GM12878 (cell line): ENCODE measurements around the gene TTYH1. TPM values are rescaled to one million over a fixed set of nuclear protein-coding genes. Genes with fewer than 3 reads are reported as not detected.

Experiments used
- ATAC-seq: fragments of 200-7000 bp; cut with Tn5 transposase; 3 replicates; pipeline ENCODE4 v1.9.1; 2020; ENCODE audit warnings: mild to moderate bottlenecking, moderate library complexity
- BruUV-seq: library from RNA; stranded (reverse); fragments of 400-500 nt; replicated peaks from 2 replicates; lab custom pipeline; 2021; lab: Mats Ljungman, UMichigan
- CTCF ChIA-PET: fragments of 300-600 bp; sonication (Branson Sonifier 250); formaldehyde crosslinking; extraction: SDS; loops from one replicate; lab custom pipeline; 2021; ENCODE audit warnings: inconsistent platforms; lab: Yijun Ruan, JAX
- POLR2A ChIA-PET: fragments of 350-600 bp; formaldehyde crosslinking; extraction: SDS; loops from one replicate; lab custom pipeline; 2021; ENCODE audit warnings: inconsistent platforms; lab: Charles Lee
- RAD21 ChIA-PET: fragments of 300-600 bp; sonication (Branson Sonifier 250); formaldehyde crosslinking; loops from one replicate; lab custom pipeline; 2023; ENCODE audit warnings: antibody characterized with exemption; ENCODE audit not compliant: unreplicated experiment; lab: Charles Lee
- SMC1A ChIA-PET: fragments of 300-600 bp; sonication (Branson Sonifier 250); formaldehyde crosslinking; loops from one replicate; lab custom pipeline; 2023; ENCODE audit not compliant: unreplicated experiment, uncharacterized antibody; lab: Charles Lee
- DNase-seq: peaks from one replicate; pipeline ENCODE4 v3.0.0-alpha.2; 2011; ENCODE audit warnings: low read depth, low spot score
- FAIRE-seq: peaks from 3 replicates; lab custom pipeline; 2011; peaks lifted over from hg19 to GRCh38; lab: Jason Lieb, UNC
- H2AFZ ChIP-seq: 2 replicates; pipeline ENCODE4 v1.6.0; 2011; ENCODE audit warnings: low read depth, low read length, control low read depth; ENCODE audit not compliant: control insufficient read depth
- H3K27ac ChIP-seq: 2 replicates; pipeline ENCODE4 v1.5.1; 2011; ENCODE audit warnings: control low read depth; ENCODE audit not compliant: control insufficient read depth, insufficient read depth
- H3K27me3 ChIP-seq, 2 experiments: replicated peaks in 1 of 2; 2 replicates each; pipeline versions ENCODE4 v1.6.0 to v1.6.1; 2011; ENCODE audit warnings: low read length in 1 of 2; ENCODE audit not compliant: control insufficient read depth in 2 of 2, insufficient read depth in 2 of 2
- H3K36me3 ChIP-seq, 2 experiments: 2 replicates each; pipeline ENCODE4 v1.5.1; 2011; ENCODE audit warnings: low read length in 1 of 2; ENCODE audit not compliant: control insufficient read depth in 2 of 2, insufficient read depth in 2 of 2
- H3K4me1 ChIP-seq: 2 replicates; pipeline ENCODE4 v1.6.1; 2011; ENCODE audit warnings: mild to moderate bottlenecking, low read length, moderate library complexity, mixed read lengths; ENCODE audit not compliant: control insufficient read depth, insufficient read depth
- H3K4me2 ChIP-seq: 2 replicates; pipeline ENCODE4 v1.6.0; 2011; ENCODE audit warnings: control low read depth; ENCODE audit not compliant: control insufficient read depth, insufficient read depth
- H3K4me3 ChIP-seq: fragments of 200-600 bp; sonication (generic); 2 replicates; pipeline ENCODE4 v1.5.1; 2016
- H3K79me2 ChIP-seq: 2 replicates; pipeline ENCODE4 v1.6.0; 2011; ENCODE audit warnings: low read length; ENCODE audit not compliant: control insufficient read depth, insufficient read depth
- H3K9ac ChIP-seq: 2 replicates; pipeline ENCODE4 v1.8.0; 2011; ENCODE audit warnings: low read length, control low read depth, mixed read lengths; ENCODE audit not compliant: control insufficient read depth, insufficient read depth
- H3K9me3 ChIP-seq: replicated peaks from 3 replicates; pipeline ENCODE4 v1.5.1; 2011; ENCODE audit warnings: mild to moderate bottlenecking, low read length; ENCODE audit not compliant: control insufficient read depth, insufficient read depth
- H4K20me1 ChIP-seq: 2 replicates; pipeline ENCODE4 v1.6.0; 2011; ENCODE audit not compliant: control insufficient read depth, insufficient read depth
- EZH2 ChIP-seq: IDR thresholded peaks from 2 replicates; pipeline ENCODE4 v1.6.1; 2012; ENCODE audit warnings: low read depth, mild to moderate bottlenecking, control low read depth, inconsistent platforms, low read length, borderline replicate concordance; ENCODE audit not compliant: control insufficient read depth
- FOS ChIP-seq: IDR thresholded peaks from 3 replicates; pipeline ENCODE4 v1.6.1; 2011; ENCODE audit warnings: borderline replicate concordance; ENCODE audit not compliant: insufficient read length; ENCODE audit errors: extremely low read depth
- GATAD2B ChIP-seq: fragments of 450-650 bp; conservative IDR thresholded peaks from 2 replicates; pipeline ENCODE4 v1.6.1; 2017; ENCODE audit warnings: low read depth, mild to moderate bottlenecking, moderate library complexity
- IRF3 ChIP-seq: fragments of 450-650 bp; IDR thresholded peaks from 2 replicates; pipeline ENCODE4 v1.6.1; 2014; ENCODE audit warnings: mild to moderate bottlenecking
- MEF2A ChIP-seq: IDR thresholded peaks from 2 replicates; pipeline ENCODE4 v1.6.1; 2011; ENCODE audit warnings: low read depth, mild to moderate bottlenecking, low read length, moderate library complexity; ENCODE audit not compliant: insufficient read depth
- MYC ChIP-seq: IDR thresholded peaks from 2 replicates; pipeline ENCODE4 v1.6.1; 2011; ENCODE audit warnings: mild to moderate bottlenecking, low read length, moderate library complexity, inconsistent platforms; ENCODE audit not compliant: insufficient read depth, insufficient replicate concordance, insufficient read length, severe bottlenecking
- PBX3 ChIP-seq: IDR thresholded peaks from 2 replicates; pipeline ENCODE4 v1.6.1; 2011; ENCODE audit warnings: mild to moderate bottlenecking, low read depth, low read length, moderate library complexity; ENCODE audit not compliant: insufficient replicate concordance
- POLR2AphosphoS5 ChIP-seq: IDR thresholded peaks from 2 replicates; pipeline ENCODE4 v1.6.1; 2011; ENCODE audit warnings: mild to moderate bottlenecking, low read length, inconsistent platforms
- SIX5 ChIP-seq: IDR thresholded peaks from 2 replicates; pipeline ENCODE4 v1.6.1; 2011; ENCODE audit warnings: mild to moderate bottlenecking, low read depth, low read length, moderate library complexity; ENCODE audit not compliant: severe bottlenecking
- SPI1 ChIP-seq: IDR thresholded peaks from 2 replicates; pipeline ENCODE4 v1.6.1; 2011; ENCODE audit warnings: low read depth, mild to moderate bottlenecking, low read length, moderate library complexity, borderline replicate concordance; ENCODE audit not compliant: insufficient read depth
- ZBTB33 ChIP-seq: fragments of 450-650 bp; IDR thresholded peaks from 2 replicates; pipeline ENCODE4 v1.6.1; 2017; ENCODE audit warnings: mild to moderate bottlenecking
- WGBS: methylation state at CpG from one replicate; pipeline ENCODE4 v1.1.6; 2016; ENCODE audit warnings: low lambda C conversion rate; ENCODE audit not compliant: insufficient replicate concordance, insufficient coverage; ENCODE audit errors: missing lambda C conversion rate; 5-methylcytosine and 5-hydroxymethylcytosine counted together
- in situ Hi-C: fragments of 300-500 bp; cut with MboI; formaldehyde crosslinking; loops from 9 replicates; pipeline ENCODE4 v1.14.3; 2018; ENCODE audit warnings: mixed read lengths
- intact Hi-C: fragments of 100-400 bp; cut with micrococcal nuclease; formaldehyde crosslinking; loops from one replicate; pipeline ENCODE4 v1.14.2; 2022; ENCODE audit not compliant: unreplicated experiment
- polyA plus RNA-seq, 11 experiments: library from polyadenylated mRNA; depleted of rRNA in 4 of 11; unstranded in 6 of 11; stranded (reverse) in 5 of 11; fragments of >200 nt; fragmentation: Nextera tagmentation in 4 of 11; fragmentation: Illumina TruSeq in 1 of 11; extraction: Ambion mirVana in 4 of 11; extraction: Trizol in 1 of 11; gene quantifications; 1 replicate in 1 of 11; 2 replicates in 10 of 11; pipeline versions ENCODE4 v1.2.1 to v1.2.3, GENCODE V29; 2011 to 2016; ENCODE audit warnings: inconsistent platforms in 2 of 11, missing spikeins in 2 of 11, low read depth in 1 of 11
- total RNA-seq, 4 experiments: library from RNA; depleted of rRNA in 3 of 4; stranded (reverse); fragments of >200 nt in 3 of 4; fragmentation: Illumina TruSeq in 1 of 4; extraction: Trizol in 1 of 4; gene quantifications; 2 replicates each; pipeline versions ENCODE4 v1.2.1 to v1.2.3, GENCODE V29; 2013 to 2021

TTYH1 gene
- total and polyA plus RNA-seq, 10 of the 15 experiments (the other 5 are each of a cell fraction or from before 2014, with no cell fraction given): 0.01 to 0.36 (median 0.09) TPM; not detected in 3

GRCh38 chr19:54425382-54425723 lies 10.1 kb downstream of the TTYH1 start:
- Histone ChIP-seq H3K4me1 (no peaks in the 10 kb centered on the region), H3K4me2 (no peak overlapping the region), H3K36me3 (no peaks in the 10 kb centered on the region), H3K79me2 (no peaks in the 10 kb centered on the region), H3K9ac (no peak overlapping the region), H3K9me3 (no peaks in the 10 kb centered on the region), H4K20me1 (no peaks in the 10 kb centered on the region), H3K27me3 (no peaks in the 10 kb centered on the region; a peak in 1 of 4 replicates), H3K4me3 (no peak overlapping the region), H2AFZ (no peak overlapping the region), H3K27ac (no peak overlapping the region)
- no peak for ATAC-seq
- intact Hi-C loops: no loop called here
- ChIA-PET RAD21 (no interaction called here), CTCF (no interaction called here), POLR2A (no interaction called here), SMC1A (no interaction called here)
- FAIRE-seq: no peak
- no TSS peak for BruUV-seq
- in situ Hi-C loops: no loop called here
- DNase-seq: no peak
- TF ChIP-seq GATAD2B: no peak
- TF ChIP-seq MEF2A: no peak
- TF ChIP-seq EZH2: no peak
- TF ChIP-seq FOS: no peak
- no peak for TF ChIP-seq IRF3
- TF ChIP-seq ZBTB33: no peak
- TF ChIP-seq SIX5: no peak
- TF ChIP-seq POLR2AphosphoS5: no peak
- TF ChIP-seq SPI1: no peak
- no peak for TF ChIP-seq MYC
- TF ChIP-seq PBX3: no peak
- 40% methylated on average over 5 of the region's 5 CpGs for WGBS
